Uterus (tissue), 4 donors: Measurements from ENCODE around the gene PDE4A. TPM values are rescaled to one million over a fixed set of nuclear protein-coding genes. Genes with fewer than 3 reads are reported as not detected.

Experiments
- DNase-seq, 2 donors: peaks; one replicate each; pipeline ENCODE4 v3.0.0-alpha.2; 2019 to 2020
- H3K27ac ChIP-seq, 2 donors: fragments of 200-600 bp; sonication (generic); 1 replicate in 1 of 2; 2 replicates in 1 of 2; pipeline ENCODE4 v1.5.1; 2016 to 2018
- H3K27me3 ChIP-seq, 2 donors: fragments of 200-600 bp; sonication (generic); one replicate each; pipeline ENCODE4 v1.5.1; 2018 to 2019; ENCODE audit warnings: control low read depth in 1 of 2
- H3K36me3 ChIP-seq, 2 donors: fragments of 200-600 bp; sonication (generic); one replicate each; pipeline ENCODE4 v1.5.1; 2019; ENCODE audit warnings: control low read depth in 1 of 2
- H3K4me1 ChIP-seq, 2 donors: fragments of 200-600 bp; sonication (generic); one replicate each; pipeline ENCODE4 v1.5.1; 2018 to 2019; ENCODE audit warnings: control low read depth in 1 of 2
- H3K4me3 ChIP-seq, 2 donors: fragments of 200-600 bp; sonication (generic); 1 replicate in 1 of 2; 2 replicates in 1 of 2; pipeline ENCODE4 v1.5.1; 2018 to 2019; ENCODE audit warnings: mild to moderate bottlenecking in 1 of 2
- H3K9me3 ChIP-seq, 2 donors: fragments of 200-600 bp; sonication (generic); one replicate each; pipeline ENCODE4 v1.5.1; 2019; ENCODE audit warnings: control low read depth in 1 of 2
- POLR2A ChIP-seq, 2 donors: fragments of 450-650 bp; IDR thresholded peaks; one replicate each; pipeline ENCODE4 v1.6.1; 2016; ENCODE audit warnings: antibody characterized with exemption in 2 of 2, mild to moderate bottlenecking in 1 of 2, moderate library complexity in 1 of 2
- intact Hi-C: fragments of 100-400 bp; cut with DNase I; formaldehyde crosslinking; loops from one replicate; pipeline ENCODE4 v1.15.1; 2023; ENCODE audit warnings: low total_unique reads
- total RNA-seq, 4 donors: library from RNA; depleted of rRNA in 3 of 4; stranded (reverse); fragments of >200 nt in 3 of 4; gene quantifications; one replicate each; pipeline versions ENCODE4 v1.1.0 to v1.2.4, GENCODE V29; 2014 to 2023
- TF ChIP-seq, protein P1 (sequence below), 4 experiments: fragments of 200-600 bp in 2 of 4; fragments of 450-650 bp in 2 of 4; sonication (generic) in 2 of 4; IDR thresholded peaks; one replicate each; pipeline ENCODE4 v1.5.1; 2016 to 2019; ENCODE audit warnings: antibody characterized with exemption in 4 of 4, mild to moderate bottlenecking in 2 of 4, moderate library complexity in 1 of 4
- donor health status: DM: yes; HTN: yes; CAD: no.

PDE4A gene
- total RNA-seq, 4 donors from 2014 or later: 3.2 to 10.6 (median 4.1) TPM

GRCh38 chr19:10450191-10450852 is 30.0 kb downstream of the PDE4A start:
- no peaks in the 10 kb centered on the region for H3K27me3 ChIP-seq
- no peaks in the 10 kb centered on the region for H3K4me1 ChIP-seq
- intact Hi-C loops: no loop called here
- H3K4me3 ChIP-seq: no peak overlapping the region
- H3K36me3 ChIP-seq: no peaks in the 10 kb centered on the region
- no peak overlapping the region for H3K27ac ChIP-seq
- TF ChIP-seq, protein P1, sequence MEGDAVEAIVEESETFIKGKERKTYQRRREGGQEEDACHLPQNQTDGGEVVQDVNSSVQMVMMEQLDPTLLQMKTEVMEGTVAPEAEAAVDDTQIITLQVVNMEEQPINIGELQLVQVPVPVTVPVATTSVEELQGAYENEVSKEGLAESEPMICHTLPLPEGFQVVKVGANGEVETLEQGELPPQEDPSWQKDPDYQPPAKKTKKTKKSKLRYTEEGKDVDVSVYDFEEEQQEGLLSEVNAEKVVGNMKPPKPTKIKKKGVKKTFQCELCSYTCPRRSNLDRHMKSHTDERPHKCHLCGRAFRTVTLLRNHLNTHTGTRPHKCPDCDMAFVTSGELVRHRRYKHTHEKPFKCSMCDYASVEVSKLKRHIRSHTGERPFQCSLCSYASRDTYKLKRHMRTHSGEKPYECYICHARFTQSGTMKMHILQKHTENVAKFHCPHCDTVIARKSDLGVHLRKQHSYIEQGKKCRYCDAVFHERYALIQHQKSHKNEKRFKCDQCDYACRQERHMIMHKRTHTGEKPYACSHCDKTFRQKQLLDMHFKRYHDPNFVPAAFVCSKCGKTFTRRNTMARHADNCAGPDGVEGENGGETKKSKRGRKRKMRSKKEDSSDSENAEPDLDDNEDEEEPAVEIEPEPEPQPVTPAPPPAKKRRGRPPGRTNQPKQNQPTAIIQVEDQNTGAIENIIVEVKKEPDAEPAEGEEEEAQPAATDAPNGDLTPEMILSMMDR (IDR thresholded peaks at IDR 0.05): no peak
- TF ChIP-seq POLR2A (IDR thresholded peaks at IDR 0.05): no peak
- H3K9me3 ChIP-seq: no peaks in the 10 kb centered on the region
- DNase-seq: no peak

DNA sequence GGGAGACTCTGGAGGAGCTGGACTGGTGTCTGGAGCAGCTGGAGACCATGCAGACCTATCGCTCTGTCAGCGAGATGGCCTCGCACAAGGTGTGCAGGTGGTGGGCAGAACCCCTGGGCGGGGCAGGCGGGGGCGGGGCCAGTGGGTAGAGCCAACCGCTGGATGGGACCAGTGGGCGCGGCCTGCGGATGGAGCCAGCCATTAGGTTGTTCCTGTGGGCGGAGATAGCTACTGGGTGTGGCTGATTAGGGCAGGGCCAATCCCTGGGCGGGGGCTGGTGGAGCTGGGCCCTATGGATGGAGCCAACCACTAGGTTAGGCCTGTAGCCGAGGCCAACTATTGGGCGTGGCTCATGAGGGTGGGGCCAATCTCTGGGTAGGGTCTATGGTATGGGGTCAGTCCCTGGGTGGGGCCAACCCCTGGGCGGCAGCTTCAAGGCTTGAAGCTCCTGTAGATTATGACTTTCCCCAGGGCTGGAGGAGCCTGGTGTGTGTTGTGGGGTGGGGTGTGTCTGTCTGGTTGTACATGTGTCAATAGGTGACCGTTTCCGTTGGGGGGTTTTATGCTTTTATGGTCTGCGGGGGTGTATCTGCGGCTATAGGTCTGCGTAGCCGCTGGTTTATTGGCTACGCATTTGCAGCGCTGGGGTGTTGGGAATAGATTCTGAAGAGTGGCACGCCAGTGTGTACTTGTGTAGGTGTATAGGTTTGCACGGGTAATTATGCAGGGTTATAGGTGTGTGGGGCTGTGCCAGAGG is 30.7 kb downstream of the PDE4A start:
- Histone ChIP-seq H3K36me3 (no peaks in the 10 kb centered on the region), H3K4me1 (no peaks in the 10 kb centered on the region), H3K9me3 (no peaks in the 10 kb centered on the region), H3K4me3 (no peak overlapping the region), H3K27me3 (no peaks in the 10 kb centered on the region), H3K27ac (no peak overlapping the region)
- TF ChIP-seq, protein P1 (IDR thresholded peaks at IDR 0.05): no peak
- TF ChIP-seq POLR2A (IDR thresholded peaks at IDR 0.05): no peak
- intact Hi-C loops: no loop called here
- DNase-seq: no peak

- no peaks in the 10 kb centered on the region for H3K9me3 ChIP-seq
- H3K4me3 ChIP-seq: no peak overlapping the region
- TF ChIP-seq, protein P1 (IDR thresholded peaks at IDR 0.05): no peak
- no peak for TF ChIP-seq POLR2A (IDR thresholded peaks at IDR 0.05)
- no peaks in the 10 kb centered on the region for H3K4me1 ChIP-seq
- intact Hi-C loops: no loop called here
- H3K36me3 ChIP-seq: no peaks in the 10 kb centered on the region
- no peak for DNase-seq
- H3K27me3 ChIP-seq: no peaks in the 10 kb centered on the region
- no peak overlapping the region for H3K27ac ChIP-seq
These were observed 32.6 kb downstream of the PDE4A start for GRCh38 chr19:10452726-10453618.

GRCh38 chr19:10453852-10454251 is 33.5 kb downstream of the PDE4A start:
- no peak for DNase-seq
- no peak for TF ChIP-seq POLR2A (IDR thresholded peaks at IDR 0.05)
- TF ChIP-seq, protein P1 (IDR thresholded peaks at IDR 0.05): no peak
- Histone ChIP-seq H3K27me3 (no peaks in the 10 kb centered on the region), H3K4me1 (no peaks in the 10 kb centered on the region), H3K4me3 (no peak overlapping the region), H3K36me3 (no peaks in the 10 kb centered on the region), H3K9me3 (no peaks in the 10 kb centered on the region), H3K27ac (no peak overlapping the region)
- intact Hi-C loops: no loop called here
